Mononuclear cell (primary cell): ENCODE measurements around the gene CTSD. TPM values are rescaled to one million over a fixed set of nuclear protein-coding genes. Genes with fewer than 3 reads are reported as not detected.

Source experiments
- H3K27me3 ChIP-seq: 2 replicates; pipeline ENCODE4 v1.6.0; 2011; ENCODE audit warnings: low read length, control low read depth; ENCODE audit not compliant: insufficient read depth
- H3K4me1 ChIP-seq: 2 replicates; pipeline ENCODE4 v1.5.1; 2011; ENCODE audit warnings: mild to moderate bottlenecking, low read length, control low read depth; ENCODE audit not compliant: insufficient read depth
- H3K4me3 ChIP-seq: 2 replicates; pipeline ENCODE4 v1.5.1; 2011; ENCODE audit warnings: mild to moderate bottlenecking, low read length, moderate library complexity
- H3K9me3 ChIP-seq: 2 replicates; pipeline ENCODE4 v1.5.1; 2011; ENCODE audit warnings: low read depth, mild to moderate bottlenecking, control low read depth, low read length
- total RNA-seq: library from RNA; depleted of rRNA; stranded (reverse); fragments of >200 nt; gene quantifications from one replicate; pipeline ENCODE4 v1.2.3, GENCODE V29; 2012

Gene CTSD
- total RNA-seq, 1 donor, result 253 TPM

GRCh38 chr11:1728301-1728700 lies 35.4 kb downstream of the CTSD start:
- Histone ChIP-seq H3K4me1 (peaks cover 13% of the 10 kb centered on the region), H3K27me3 (peaks cover 12% of the 10 kb centered on the region), H3K4me3 (no peak overlapping the region), H3K9me3 (no peaks in the 10 kb centered on the region)

GRCh38 chr11:1727861-1728260 lies 35.9 kb downstream of the CTSD start:
- Histone ChIP-seq H3K27me3 (peaks cover 11% of the 10 kb centered on the region), H3K4me1 (peaks cover 13% of the 10 kb centered on the region), H3K4me3 (no peak overlapping the region), H3K9me3 (no peaks in the 10 kb centered on the region)

GRCh38 chr11:1727096-1727690 lies 36.5 kb downstream of the CTSD start:
- Histone ChIP-seq H3K4me1 (peaks cover 13% of the 10 kb centered on the region), H3K27me3 (peaks cover 11% of the 10 kb centered on the region), H3K9me3 (no peaks in the 10 kb centered on the region), H3K4me3 (no peak overlapping the region)

GRCh38 chr11:1719781-1720180 lies 43.9 kb downstream of the CTSD start:
- H3K4me3 ChIP-seq, result no peak overlapping the region
- no peaks in the 10 kb centered on the region for H3K4me1 ChIP-seq
- H3K27me3 ChIP-seq, result no peaks in the 10 kb centered on the region
- no peaks in the 10 kb centered on the region for H3K9me3 ChIP-seq

GRCh38 chr11:1718326-1718725 lies 45.4 kb downstream of the CTSD start:
- Histone ChIP-seq H3K4me3 (no peak overlapping the region), H3K4me1 (no peaks in the 10 kb centered on the region), H3K27me3 (no peaks in the 10 kb centered on the region), H3K9me3 (no peaks in the 10 kb centered on the region)

DNA sequence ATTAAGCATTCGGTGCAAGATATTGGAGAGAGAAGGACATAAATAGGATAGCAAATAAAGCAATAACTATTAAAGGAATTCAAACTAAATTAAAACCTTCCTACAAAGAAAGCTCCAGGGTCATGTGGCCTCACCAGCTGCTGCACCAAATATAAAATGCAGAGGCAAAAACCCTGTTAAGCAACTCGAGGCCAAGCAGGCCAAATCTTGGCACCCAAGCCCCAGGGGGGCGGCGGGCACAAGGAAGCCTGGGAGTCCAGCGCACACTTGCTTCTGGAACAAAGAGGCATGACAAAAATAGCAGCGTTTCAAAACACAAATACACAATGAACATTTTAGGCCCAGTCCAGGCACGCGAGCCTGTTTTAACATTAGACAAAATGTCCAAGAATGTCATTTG lies 46.0 kb downstream of the CTSD start:
- Histone ChIP-seq H3K4me1 (no peaks in the 10 kb centered on the region), H3K9me3 (no peaks in the 10 kb centered on the region), H3K27me3 (no peaks in the 10 kb centered on the region), H3K4me3 (no peak overlapping the region)

- H3K9me3 ChIP-seq, result no peaks in the 10 kb centered on the region
- no peak overlapping the region for H3K4me3 ChIP-seq
- H3K4me1 ChIP-seq, result no peaks in the 10 kb centered on the region
- no peaks in the 10 kb centered on the region for H3K27me3 ChIP-seq
Observed at GRCh38 chr11:1714908-1715885, 48.5 kb downstream of the CTSD start.

GRCh38 chr11:1708716-1709115 lies 55.0 kb downstream of the CTSD start:
- no peaks in the 10 kb centered on the region for H3K9me3 ChIP-seq
- no peak overlapping the region for H3K4me3 ChIP-seq
- no peaks in the 10 kb centered on the region for H3K27me3 ChIP-seq
- peaks cover 4% of the 10 kb centered on the region for H3K4me1 ChIP-seq

GRCh38 chr11:1707751-1708150 lies 56.0 kb downstream of the CTSD start:
- Histone ChIP-seq H3K27me3 (no peaks in the 10 kb centered on the region), H3K4me1 (peaks cover 4% of the 10 kb centered on the region), H3K4me3 (no peak overlapping the region), H3K9me3 (no peaks in the 10 kb centered on the region)

DNA sequence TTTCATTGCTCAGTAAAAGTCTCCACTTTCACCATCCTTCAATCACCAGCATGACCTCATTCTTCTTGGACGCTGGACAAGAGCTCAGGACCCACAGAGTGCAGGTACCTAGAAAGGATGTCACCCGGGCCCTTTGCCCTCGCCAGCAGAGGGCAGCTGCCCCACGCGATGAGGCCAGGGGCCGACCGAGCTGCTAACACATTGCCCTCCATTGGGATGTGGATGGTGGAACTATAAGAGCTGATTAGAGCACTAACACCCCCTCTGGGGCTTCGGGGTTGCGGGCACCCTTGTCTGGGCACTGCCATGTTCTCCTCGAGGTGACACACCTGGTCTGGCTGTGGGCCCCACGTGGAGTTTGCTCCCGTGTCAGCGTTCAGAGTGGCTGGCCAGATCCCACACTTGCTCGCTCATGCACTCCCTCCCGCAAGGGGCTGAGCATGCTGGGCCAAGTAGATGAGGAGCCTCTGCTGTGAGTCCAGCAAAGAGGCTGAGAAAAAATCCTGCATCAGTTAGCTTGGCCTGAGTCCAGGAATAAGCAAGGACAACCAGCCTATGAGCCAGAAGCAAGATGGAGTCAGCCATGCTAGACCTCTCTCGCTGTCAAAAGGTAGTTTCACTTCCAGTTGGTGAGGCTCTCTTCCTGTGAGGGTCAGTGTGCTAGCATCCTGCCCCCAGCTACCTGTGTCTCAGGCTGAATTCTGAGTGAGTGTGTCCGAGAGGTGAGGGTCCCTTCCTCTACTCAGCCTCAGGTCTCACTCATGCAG lies 56.9 kb downstream of the CTSD start:
- Histone ChIP-seq H3K27me3 (no peaks in the 10 kb centered on the region), H3K4me1 (peaks cover 4% of the 10 kb centered on the region), H3K9me3 (no peaks in the 10 kb centered on the region)

DNA sequence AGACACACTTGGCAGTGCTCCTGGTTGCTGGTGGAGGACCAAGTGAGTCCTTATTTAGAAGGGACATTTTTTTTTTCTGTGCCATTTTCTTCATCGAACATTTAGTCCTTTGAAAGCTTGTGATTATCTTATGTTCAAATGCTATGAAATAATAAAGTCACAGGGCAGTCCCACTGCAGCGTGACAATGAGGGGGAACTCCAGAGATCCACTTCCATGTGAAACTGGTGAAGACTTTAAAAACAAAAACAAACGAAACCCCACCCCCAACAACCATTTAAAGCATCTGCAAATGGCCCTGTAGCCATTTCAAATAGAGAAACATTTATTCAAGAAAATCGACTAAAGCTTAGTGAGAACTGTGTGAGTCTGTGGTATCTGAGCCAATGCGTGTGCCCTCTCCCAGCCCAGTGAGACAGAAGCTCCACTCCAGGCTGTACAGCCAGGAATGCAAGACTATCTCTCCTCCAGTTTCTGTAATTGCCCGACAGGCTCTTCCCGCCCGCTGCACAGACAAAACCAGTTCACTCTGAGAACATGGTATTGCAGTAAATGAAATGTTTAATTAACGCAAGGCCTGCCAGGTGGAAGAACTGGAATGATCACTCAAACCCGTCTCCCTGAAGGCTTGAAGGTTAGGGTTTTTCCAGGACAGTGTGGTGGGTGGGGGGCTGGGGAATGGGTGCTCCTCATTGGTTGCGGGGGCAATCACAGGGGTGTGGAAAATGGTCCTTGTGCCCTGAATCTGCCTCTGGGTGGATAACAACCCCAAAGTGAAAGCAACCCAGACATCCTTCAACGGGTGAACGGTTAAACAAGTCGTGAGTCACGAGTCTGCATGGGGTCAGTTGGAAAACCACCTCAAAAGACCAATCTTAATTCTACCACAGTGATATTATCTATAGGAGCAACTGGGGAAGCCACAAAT lies 58.3 kb downstream of the CTSD start:
- peaks cover 11% of the 10 kb centered on the region for H3K4me1 ChIP-seq
- H3K4me3 ChIP-seq, result no peak overlapping the region
- no peaks in the 10 kb centered on the region for H3K27me3 ChIP-seq
- no peaks in the 10 kb centered on the region for H3K9me3 ChIP-seq

More for the DNA sequence above, 56.9 kb downstream of the CTSD start:
- H3K4me3 ChIP-seq, result no peak overlapping the region

GRCh38 chr11:1703146-1703545 lies 60.6 kb downstream of the CTSD start:
- Histone ChIP-seq H3K4me1 (peaks cover 11% of the 10 kb centered on the region), H3K4me3 (no peak overlapping the region), H3K9me3 (no peaks in the 10 kb centered on the region), H3K27me3 (no peaks in the 10 kb centered on the region)
